ENCODE data around the gene CDH22.

Gene CDH22

DNA sequence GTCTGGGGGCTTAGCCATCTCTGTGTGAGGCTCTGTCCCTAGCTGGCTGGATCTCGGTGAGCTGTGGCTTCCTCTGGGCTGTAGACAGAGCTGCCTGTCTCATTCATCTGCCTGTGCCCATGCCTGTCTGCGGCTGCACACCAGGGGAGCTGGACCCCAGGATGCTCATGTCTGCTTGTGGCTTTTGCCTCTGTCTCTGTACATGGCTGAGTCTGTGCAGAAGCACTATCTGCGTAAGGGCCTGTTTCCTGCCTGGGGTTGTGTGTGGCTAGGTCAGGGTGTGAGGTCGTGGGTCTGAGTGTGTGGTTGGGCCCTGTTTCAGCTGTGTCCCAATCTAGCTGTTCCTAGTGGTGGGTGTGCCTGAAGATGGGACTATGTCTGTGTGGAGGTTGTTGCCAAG is 68.2 kb downstream of the CDH22 start:
- no peak for DNase-seq (ENCODE audit: low spot score)

DNA sequence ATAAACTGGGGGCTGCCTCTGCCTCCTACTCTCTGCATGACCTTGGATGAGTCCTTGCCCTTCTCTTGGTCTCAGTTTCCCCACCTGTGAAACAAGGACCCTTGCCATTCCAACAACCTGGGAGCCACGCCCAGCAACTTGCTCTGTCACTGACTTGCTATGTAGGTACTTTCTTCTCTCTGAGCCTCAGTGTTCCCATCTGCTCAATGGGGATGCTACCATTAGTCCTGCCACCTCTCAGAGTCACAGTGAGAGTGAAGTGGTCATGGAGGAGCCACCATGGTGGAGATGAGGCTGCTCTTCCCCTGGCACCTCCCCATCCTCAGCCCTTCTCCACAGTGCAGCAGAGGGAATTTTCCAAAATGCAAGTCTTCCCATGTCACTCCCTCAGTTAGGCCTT is 70.6 kb downstream of the CDH22 start:
- no peak for DNase-seq (ENCODE audit: low spot score)

DNA sequence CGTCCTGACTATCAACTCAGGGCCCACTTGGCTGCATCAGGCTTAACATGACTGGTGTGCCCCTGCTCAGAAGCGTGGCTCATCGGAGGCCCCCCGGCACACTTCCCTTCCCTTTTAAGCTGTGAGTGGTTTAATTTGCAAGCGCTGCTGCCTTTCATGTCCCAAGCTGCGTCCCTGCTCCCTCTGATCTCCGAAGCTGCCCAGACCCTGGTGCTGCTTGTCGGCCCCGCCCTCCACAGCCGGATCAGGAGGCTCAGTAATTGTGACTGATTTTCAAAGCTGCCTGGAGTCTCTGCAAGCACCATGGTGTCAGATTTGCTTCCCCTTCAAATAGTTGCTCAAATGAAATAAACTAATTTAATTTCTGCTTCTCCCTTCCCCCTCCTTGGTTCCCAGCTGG is 71.1 kb downstream of the CDH22 start:
- no peak for DNase-seq (ENCODE audit: low spot score)

DNA sequence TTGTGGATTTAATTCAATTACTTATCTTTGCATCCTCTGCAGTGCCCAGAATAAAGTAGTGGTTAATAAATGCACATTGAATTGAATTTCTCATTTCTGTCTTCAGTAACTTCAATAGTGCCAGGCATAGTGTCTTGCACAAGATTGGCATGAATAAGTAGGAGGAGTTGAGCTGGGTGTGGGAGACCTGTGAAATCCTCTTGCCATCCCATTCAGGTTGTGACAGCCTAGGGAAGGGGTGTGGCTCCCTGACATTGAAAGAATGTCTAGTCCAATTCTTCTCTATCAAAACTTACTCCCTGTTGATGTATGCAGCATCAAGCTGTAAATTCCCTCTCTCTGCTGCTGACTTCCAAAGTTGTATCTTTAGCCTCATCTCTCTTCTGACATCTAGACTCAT is 73.2 kb downstream of the CDH22 start:
- DNase-seq (ENCODE audit: low spot score): no peak

DNA sequence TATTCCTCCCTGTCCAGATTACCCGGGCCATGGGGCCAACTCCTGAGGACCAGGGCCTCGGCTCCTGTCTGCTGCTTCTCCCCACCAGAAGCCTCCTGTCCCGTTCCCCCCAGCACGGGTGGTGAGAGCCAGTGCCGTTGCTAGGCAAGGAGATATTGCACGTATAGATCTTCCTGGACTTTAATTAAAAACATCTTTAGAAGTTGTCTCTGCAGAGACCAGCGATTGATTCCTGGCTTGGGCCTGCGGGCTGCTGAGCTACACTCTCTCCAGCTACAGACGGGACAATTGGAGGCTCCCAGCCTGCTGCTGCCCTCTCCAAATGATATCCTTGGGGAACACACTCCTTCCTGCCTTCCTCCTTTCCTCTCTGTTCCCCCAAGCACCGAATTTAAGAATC is 74.6 kb downstream of the CDH22 start:
- no peak for DNase-seq (ENCODE audit: low spot score)

DNA sequence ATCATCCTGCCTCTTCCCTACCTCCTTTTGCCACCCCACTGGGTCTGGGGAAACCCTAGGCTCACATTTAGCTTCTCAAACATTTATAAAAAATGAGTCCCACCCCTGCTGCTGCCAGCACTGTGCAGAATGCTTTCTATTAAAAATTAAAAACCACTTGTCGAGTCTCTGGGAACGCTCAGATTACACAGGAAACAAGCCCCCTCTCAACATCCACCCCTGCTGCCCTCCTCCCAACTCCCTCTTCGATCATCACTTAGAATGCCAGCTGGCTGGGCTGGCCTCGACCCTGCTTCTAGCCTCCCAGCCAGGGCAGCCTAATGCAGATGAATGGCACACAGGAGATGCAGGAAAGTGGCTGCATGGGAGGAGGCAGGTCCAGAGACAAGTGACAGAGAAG is 75.8 kb downstream of the CDH22 start:
- no peak for DNase-seq (ENCODE audit: low spot score)

DNA sequence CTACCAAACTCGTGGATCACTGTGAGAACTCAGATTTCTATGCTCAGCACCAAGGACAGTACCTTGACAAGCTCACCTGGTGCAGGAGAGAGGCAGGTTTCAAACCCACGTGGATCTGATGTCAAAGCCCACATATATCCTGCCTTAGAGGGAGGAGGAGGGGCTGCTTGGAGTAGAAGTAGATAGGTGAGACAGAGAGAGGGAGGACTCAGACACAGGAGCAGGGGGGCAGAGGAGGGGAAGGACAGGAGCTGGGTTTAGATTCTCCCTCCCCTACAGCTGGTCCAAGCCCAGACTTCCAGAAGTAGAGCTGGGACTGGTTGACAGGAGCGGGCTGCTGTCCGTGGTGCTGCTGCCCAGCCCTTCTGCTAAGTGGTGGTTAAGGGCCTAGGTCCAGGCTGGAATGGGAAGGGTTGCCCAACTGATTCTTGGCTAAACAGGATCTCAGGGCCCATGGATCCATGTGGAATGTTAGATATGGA is 77.5 kb downstream of the CDH22 start:
- no peak for DNase-seq (ENCODE audit: low spot score)

DNA sequence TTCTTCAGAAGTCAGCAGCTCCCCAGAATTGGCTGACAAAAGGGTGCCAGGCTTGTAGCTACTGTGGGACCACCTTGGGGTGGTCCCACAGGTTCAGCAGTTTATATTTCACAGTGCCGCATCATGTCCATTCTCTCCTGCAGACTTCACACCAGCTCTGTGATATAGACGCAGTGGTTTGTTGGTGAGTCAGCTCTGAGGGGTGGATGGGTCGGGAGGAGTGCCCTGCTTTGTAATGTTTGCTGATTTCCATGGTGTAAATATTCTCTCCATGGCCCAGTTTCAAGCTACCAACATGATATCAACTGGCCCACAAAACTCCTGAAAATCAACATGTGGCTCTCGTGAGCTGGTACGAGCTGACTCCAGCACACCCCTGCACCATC is 78.2 kb downstream of the CDH22 start:
- DNase-seq (ENCODE audit: low spot score): no peak

DNA sequence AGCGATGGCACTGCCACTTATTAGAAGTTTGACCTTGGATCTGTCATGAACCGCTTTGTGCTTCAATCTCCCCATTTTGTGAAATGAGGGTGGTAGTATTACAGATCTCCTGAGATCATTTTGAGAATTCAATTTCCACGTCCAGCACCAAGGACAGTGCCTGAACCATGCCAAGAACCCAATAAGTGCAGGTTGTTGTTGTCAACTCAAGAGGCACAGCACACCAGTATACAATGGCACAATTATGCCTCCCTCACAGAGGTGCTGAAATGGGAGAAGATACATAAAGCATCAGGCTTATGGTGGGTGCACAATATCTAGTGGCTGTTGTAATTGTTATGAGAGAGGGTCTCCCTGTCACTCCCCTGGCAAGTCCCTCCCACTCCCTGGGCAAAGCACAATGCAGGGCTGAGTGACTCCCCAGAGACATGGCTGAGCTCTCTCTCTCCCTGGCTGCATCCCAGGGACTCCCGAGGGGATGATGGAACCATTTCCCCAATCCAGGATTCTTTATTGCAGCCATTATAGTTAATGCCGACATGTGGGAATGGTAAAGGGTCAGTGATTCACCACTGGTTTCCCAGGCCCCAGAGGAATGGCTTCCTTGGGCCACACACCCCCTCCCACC is 78.7 kb downstream of the CDH22 start:
- DNase-seq (ENCODE audit: low spot score): no peak

DNA sequence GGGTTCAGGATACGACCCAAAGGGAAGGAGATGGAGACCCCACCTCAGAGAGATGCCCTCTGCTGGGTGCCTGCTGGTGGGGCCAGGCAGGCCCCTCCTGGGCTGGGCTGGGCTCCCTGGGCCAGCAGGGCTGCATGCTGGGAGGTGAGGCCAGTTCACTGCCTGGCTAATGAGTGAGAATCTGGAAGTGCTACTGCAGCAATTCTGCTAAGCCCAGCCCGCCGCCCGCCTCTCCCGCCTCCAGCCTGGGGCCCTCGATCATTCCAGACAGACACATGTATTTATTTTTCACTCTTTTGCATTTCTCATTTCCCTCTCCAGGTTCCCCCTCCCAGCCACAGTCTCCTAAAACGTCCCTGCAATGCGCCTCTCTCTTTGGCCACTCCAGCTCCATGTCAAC is 79.6 kb downstream of the CDH22 start:
- DNase-seq (ENCODE audit: low spot score): no peak

DNA sequence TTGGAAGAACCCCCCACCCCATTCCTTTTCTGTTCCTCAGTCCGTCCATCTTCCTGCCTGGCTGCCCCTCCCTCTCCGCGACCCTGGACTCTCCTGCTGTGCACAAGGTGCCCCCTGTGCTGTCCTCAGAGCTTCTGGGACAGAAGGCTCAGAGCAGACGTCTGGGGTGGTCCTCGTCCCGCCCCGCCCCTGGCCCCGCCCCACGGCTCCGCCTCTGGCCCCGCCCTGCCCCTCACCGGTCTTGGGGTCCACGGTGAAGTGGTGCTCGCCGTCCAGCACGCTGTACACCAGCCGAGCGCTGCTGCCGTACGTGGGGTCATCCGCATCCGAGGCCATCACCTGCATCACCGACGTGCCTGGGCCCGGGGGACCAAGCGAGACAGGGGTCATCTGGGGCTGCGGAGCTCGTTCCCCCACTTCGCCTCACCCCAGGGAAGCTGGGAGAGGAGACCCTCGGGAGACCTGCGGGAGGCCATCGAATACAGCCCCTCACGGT is 81.0 kb downstream of the CDH22 start:
- no peak for DNase-seq (ENCODE audit: low spot score)

DNA sequence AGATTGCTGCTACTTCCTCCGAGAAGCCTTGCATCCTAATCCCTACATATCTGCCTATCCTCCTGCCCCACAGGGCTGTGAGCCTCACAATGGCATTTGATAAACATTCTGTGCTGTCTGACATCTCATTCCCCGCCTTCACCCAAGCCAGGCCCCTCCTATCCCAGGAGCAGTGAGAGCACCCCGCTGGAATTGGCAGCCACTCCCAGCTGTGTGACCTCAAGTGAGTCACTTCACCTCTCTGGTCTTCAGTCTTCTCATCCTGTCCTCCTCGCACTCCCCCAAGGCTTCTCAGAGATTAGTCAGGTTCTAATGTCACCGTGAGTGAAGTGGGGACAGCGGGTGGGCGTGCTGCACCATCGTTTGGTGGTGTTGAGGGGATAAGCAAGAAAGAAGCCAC is 81.7 kb downstream of the CDH22 start:
- no peak for DNase-seq (ENCODE audit: low spot score)

DNA sequence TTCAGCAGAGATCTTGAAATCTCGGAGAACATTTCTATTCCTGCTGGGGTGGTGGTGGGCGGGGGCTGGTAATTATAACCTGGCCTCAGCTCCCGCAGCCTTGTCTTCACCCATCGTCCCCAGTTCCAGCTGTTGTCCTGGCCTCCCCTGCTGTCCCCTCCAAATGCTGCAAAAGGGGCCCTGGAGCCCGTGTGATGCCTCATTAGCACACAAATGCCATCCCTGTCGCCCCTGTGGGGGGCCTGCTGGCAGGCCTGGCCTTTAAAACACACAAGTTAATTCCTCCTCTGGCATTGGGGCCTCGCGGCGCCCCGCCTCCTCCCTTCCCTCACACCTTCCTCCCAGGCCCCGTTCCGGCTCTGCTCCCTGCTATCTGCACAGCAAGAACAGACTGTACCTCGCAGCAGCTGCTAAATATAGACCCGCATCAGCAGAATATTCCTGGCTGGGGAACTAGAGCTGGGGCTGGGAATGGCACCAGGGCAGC is 85.7 kb downstream of the CDH22 start:
- DNase-seq (ENCODE audit: low spot score): no peak

DNA sequence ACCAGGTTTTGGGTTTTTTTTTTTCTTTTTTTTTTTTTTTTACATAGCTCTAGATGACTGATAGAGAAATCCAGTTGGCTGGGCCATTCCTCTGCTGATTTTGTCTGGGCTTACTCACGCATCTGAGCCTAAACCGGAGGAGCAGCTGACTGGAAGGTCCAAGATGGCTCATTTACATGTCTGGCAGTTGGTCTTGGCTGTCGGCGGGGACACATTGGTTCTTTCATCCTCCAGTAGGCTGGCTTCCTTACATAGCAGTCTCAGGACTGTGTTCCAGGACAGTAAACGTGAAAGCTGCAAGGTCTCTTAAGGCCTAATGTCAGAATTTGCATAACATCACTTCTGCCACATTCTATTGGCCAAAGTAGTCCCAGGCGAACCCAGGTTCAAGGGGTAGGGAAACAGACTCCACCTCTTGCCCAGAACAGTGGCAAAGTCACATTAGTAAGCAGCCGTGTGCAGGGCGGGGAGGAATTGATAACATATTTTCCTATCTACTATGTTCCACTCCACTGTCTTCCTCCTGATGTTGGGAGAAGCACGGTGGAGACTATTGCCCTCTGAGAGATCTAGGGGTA is 87.0 kb downstream of the CDH22 start:
- no peak for DNase-seq (ENCODE audit: low spot score)

DNA sequence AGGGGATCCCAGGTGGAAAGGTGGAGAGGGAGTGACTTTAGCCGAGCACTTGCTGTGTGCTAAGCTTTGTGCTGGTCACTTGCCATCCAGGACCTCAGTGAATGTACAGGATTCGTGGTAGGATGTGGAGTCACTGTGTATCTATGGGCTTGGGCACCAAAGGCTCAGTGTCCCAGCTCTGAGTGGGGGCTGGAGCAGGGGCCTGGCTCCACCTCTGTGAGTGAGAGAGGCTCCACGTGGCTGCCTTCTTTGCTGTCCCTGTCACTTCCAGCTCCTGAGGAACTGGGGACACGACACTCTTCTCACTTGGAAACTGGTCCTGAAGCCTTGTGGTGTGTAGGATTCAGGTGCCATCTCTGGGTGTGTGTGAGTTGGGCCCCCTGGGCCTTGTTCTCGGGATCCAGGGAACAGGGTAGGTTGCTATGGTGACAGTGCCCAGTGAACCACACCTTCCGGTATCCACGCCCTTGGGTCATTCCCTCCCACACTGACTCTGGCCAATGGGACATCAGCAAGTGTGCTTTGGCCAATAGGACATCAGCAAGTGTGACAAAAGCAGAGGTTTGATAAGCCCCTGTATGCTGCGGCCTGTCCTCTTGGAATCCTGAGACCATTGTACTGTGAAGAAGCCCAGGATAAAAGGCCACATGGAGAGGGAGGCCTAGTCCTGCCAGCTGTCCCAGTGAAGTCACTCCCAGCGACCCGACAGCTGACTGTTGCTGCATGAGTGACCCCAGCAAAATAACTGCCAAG is 87.7 kb downstream of the CDH22 start:
- no peak for DNase-seq (ENCODE audit: low spot score)

DNA sequence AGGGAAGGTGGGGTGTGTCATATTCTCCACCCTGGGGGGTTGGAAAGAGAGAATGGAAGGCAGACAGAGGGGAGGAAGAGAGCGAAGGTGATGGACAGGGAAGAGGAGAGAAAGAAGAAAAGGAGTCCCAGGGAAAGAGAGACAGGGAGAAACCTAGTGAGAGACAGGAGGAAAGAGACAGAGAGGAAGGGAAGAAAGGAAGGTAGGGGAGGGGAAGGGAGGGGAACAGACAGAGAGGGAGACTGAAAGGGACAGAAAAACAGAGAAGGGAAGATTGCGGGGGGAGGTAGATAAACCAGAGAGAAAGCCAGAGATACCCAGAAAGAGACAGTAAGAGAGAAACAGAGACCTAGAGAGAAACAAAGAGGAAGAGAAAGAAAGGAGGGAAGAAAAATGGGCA is 88.4 kb downstream of the CDH22 start:
- DNase-seq (ENCODE audit: low spot score): no peak

DNA sequence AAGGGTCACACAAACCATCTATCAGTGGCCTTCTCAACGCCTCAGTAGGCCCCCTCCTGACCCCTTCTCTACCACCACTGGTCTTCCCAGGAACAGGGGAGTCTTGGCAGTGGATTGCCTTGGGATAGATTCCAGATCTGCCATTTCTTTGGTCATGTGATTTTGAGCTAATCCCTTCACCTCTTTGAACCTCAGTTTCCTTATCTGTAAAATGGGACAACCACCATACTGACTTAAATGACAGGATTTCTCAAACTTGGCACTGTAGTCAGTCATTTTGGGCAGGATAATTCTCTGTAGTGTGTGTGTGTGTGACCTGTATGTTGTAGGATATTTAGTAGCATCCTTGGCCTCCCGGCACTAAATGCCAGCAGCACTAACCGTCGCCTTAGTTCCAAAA is 89.1 kb downstream of the CDH22 start:
- DNase-seq (ENCODE audit: low spot score): no peak

DNA sequence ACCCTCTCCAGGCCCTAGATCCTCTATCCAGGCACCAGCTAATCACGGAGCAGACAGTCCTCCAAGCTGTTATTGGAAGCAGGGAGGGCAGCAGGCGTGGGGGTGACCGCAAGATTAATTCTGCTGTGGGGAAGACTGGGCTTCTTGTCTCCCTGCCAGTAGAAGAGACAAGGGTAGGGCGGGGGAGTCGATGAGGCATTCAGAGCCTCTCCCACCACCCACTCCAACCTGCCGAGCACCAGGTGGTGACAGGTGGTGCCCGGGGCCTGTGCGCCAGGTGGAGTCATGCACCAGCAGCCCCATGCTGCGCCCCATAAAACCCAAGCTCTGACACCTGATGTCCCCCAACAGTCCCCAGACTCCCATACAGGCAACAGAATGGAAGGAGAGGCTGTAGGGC is 89.6 kb downstream of the CDH22 start:
- DNase-seq (ENCODE audit: low spot score): no peak

DNA sequence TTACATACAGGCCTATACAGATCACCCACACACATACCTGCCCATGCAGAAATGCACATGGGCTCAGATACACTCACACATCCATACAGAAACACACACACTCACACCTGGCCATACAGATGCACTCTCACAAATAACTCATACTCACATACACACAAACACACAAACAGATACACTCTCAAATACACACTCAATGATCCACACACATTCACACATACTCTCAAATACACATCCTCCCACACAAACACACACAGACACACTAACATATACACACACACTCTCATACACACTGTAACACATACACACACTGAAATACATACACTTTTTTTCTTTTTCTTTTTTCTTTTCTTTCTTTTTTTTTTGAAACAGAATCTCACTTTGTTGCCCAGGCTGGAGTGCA is 90.7 kb downstream of the CDH22 start:
- no peak for DNase-seq (ENCODE audit: low spot score)

DNA sequence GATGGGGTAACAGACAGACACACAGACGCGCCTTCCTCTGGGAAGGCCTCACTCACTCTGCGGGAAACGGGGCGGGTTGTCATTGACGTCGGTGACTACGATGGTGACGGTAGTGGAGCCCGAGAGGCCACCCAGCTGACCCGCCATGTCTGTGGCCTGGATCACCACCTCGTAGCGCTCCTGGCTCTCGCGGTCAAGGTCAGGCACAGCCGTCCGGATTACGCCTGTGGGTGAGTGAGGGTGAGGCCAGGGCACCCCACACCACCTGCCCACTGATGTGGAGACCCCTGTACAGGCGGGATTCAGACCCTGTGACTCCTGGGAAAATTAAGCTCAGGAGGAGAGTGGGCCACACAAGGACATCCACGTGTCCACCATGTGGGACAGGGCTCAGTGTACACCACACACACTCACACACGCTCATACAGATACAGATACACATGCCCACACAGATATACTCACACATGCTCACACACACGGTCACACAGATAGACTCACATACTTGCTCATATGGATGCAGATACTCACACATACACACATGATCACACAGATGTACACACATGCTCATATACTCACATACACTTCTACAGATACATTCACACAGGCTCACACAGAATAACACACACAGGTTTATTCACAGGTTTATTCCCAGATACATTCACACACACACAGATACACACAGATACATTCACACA is 91.4 kb downstream of the CDH22 start:
- DNase-seq (ENCODE audit: low spot score): no peak

DNA sequence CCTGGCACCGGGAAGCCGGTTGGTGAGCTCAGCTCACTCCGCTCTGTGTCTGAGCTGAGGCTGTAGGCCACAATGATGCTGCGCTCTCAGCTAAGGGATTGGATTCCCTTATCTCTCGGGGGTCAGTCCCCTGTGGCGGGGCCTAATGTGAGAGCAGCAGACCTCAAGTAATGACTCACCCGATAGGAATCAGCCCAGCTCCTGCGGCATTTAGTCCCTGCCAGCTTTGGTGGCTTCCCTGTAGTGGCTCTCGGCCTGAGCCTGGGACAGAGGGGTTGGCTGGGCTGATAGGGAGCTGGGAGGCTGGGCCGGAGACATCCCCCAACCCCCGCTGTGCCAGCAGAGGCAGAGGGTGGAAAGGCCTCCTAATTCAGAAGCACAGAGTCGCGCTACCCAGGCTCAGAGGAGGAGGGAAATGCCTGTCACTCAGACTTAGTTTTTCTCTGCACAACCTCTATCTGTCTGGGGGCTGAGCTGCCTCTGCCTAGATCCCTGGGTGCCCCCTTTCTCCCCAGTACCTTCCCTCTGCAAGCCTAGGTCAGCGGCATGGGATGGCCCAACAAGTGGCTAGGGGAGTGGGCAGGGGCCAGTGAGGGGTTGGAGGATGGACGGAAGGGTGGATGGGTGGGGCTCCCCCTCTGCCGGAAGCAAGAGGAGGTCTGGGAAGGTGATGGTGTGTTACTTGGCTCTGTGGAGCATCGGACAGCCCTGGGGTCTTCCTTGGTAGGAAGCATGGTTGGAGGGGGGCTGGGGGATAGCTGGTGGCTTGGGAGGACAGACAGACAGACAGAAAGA is 92.2 kb downstream of the CDH22 start:
- no peak for DNase-seq (ENCODE audit: low spot score)
